Esophagus muscularis mucosa (tissue), 3 donors: ENCODE data around the gene NDUFV1.
"Not testable (repeated sequence)": the region's sequence is repeated elsewhere in the genome, so short reads cannot be mapped to it uniquely, and the experiment has no call there.

ENCODE experiments used
- CTCF ChIP-seq, 3 experiments: fragments of 200-600 bp in 2 of 3; fragments of 450-650 bp in 1 of 3; sonication (generic) in 2 of 3; IDR thresholded peaks; one replicate each; pipeline ENCODE4 v1.5.1; 2017 to 2019; ENCODE audit warnings: antibody characterized with exemption in 3 of 3, mild to moderate bottlenecking in 2 of 3, moderate library complexity in 1 of 3
- POLR2A ChIP-seq: fragments of 450-650 bp; IDR thresholded peaks from one replicate; pipeline ENCODE4 v1.6.1; 2017; ENCODE audit warnings: antibody characterized with exemption, moderate library complexity, mild to moderate bottlenecking, low read depth
- POLR2AphosphoS5 ChIP-seq, 2 donors: sonication (generic); formaldehyde crosslinking; IDR thresholded peaks; one replicate each; pipeline ENCODE4 v1.6.1; 2017; ENCODE audit warnings: antibody characterized with exemption in 2 of 2

DNA sequence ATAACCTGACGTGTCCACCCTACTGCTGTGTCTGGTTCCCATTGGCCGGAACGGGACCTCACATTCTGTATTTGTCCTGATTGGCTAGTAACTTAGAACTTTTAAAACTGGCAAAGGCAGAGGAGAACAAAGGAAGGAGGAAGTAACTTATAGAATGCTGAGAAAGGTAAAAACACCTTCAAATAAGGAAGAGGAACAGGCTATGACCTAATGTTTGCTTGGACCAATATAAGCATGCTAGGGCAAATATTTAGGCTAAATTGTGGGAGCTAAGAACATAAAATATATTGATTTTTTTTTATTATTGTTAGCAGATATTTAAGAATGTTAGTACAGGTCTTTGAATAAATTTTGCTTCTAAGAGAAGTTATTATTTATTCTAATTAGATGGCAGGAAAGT, 30.7 kb downstream of the NDUFV1 start:
- TF ChIP-seq POLR2A; CTCF (IDR thresholded peaks at IDR 0.05); POLR2AphosphoS5 (IDR thresholded peaks at IDR 0.05): not testable (repeated sequence)
